Left cardiac atrium (tissue), 4 donors: Measurements from ENCODE around the gene AFMID. TPM values are rescaled to one million over a fixed set of nuclear protein-coding genes. Genes with fewer than 3 reads are reported as not detected.
A peak's percentile ranks its signal among the peaks of the same experiment; 100 is the strongest.

Experiments used
- ATAC-seq, 2 donors: fragments of 200-7000 bp; cut with Tn5 transposase; one replicate each; pipeline ENCODE4 v1.9.1; 2020; ENCODE audit warnings: mild to moderate bottlenecking in 2 of 2, moderate library complexity in 2 of 2
- DNase-seq: peaks from one replicate; pipeline ENCODE4 v3.0.0-alpha.2; 2020
- intact Hi-C, 2 donors: fragments of 100-400 bp; cut with DNase I; formaldehyde crosslinking; loops; one replicate each; pipeline versions ENCODE4 v1.14.1 to v1.15.1; 2022 to 2023
- total RNA-seq, 2 donors: library from RNA; stranded (reverse); fragmentation: NEBNext Ultra II Directional; extraction: Animal tissue kit (Norgen Biotek cat#: 25700); gene quantifications; one replicate each; pipeline ENCODE4 v1.2.1, GENCODE V29; 2021
- donor health status: DM: no; HTN: yes; CAD: no.
- donor health status: DM: no; HTN: yes; CAD: no; lungs with severe emphysema.
- donor health status: DM: yes; HTN: yes; CAD: no.
- donor health status: Dilated cardiomyopathy.

AFMID gene
- total RNA-seq, 2 donors from 2014 or later, result 20.8 to 30.9 TPM

DNA sequence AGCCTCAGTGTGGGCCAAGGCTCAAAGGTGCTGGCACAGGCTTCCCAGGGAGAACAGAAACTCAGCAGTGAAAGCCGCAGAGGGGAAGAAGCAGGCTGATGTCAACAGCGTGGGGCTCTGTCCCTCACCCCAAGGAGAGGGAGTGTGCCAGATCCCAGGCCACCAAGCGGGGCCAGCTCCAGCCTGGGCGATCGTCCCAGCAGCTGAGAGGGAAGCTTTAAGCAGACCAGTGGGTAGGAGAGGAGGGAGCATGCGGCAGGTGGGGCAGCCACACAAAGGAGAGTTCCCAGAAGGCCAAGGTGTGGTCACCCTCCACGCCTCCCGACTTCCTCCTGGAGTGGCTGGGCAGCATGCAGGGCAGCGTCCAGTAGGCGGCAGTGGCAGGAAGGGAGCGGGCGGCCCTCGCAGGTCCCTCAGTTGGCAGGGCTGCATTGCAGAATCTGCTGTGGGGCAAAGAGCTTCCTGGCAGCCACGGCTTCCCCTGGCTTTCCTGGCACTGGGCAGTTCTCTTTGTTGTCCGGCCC is 12.8 kb upstream of the AFMID start:
- DNase-seq (peak; percentile 83), ATAC-seq (peak; percentile 66 to 67)
- intact Hi-C loops, result no loop called here

DNA sequence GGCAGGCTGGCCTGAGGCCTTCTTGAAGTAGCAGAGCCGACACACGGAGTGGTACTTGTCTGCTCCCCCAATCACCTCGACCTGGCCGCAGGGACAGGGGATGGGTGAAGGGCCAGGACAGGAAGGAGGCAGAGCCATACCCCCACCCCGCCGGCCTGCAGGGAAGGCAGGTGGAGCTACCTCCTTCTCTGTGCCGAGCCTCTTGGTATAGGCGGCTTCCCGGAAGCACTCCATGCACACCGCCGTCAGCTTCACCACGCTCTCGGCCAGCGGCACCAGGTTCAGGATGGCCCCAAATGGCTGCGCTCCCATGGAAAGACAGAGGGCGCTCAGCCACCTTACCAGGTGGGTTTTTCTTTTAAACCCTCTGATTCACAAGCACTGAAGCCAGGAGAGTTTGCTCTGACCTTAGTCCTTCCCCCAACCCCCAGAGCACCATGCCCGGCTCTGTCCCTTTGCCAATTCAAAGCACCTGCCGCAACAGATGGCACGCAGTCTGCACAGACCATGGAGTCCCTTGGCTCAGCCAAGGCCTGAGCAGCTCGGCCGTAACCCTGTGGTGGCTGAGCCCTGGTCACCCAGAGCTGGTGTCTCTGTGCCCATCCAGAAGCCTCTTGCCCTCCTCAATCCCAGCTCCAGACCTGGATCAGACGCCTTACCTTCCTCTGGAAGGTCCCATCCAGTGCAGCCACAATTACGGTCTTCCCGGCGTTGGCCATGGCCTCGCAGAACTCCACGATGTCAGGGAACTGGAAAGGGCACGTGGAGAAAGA is 12.1 kb upstream of the AFMID start:
- DNase-seq (no peak), ATAC-seq (no peak)
- intact Hi-C loops, result loop anchor here (5.0 kb wide), 3 partner anchors 43 to 63 kb away; partner anchors contain the start of genes TMC6 (in 1 of the 2) and TMC8 (in 1 of the 2)

DNA sequence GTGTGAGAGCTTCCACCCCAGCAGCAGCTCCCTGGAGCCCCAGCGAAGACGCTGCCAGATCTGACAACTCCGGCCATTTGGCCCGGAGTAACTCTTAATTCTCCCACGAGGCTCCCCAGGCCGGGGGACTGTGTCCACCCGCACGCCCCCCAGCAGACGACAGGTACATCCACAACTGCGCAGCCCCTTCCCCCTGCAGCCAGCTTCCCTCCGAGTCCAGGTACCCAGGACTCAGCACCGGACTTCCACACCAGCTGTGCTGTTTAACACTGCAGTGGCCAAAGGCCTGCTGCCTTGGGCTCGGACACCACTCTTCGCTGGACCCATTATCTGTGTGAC is 11.6 kb upstream of the AFMID start:
- intact Hi-C loops, result loop anchor here (5.0 kb wide), 3 partner anchors 43 to 63 kb away; partner anchors contain the start of genes TMC6 (in 1 of the 2) and TMC8 (in 1 of the 2)
- DNase-seq (no peak), ATAC-seq (no peak)

DNA sequence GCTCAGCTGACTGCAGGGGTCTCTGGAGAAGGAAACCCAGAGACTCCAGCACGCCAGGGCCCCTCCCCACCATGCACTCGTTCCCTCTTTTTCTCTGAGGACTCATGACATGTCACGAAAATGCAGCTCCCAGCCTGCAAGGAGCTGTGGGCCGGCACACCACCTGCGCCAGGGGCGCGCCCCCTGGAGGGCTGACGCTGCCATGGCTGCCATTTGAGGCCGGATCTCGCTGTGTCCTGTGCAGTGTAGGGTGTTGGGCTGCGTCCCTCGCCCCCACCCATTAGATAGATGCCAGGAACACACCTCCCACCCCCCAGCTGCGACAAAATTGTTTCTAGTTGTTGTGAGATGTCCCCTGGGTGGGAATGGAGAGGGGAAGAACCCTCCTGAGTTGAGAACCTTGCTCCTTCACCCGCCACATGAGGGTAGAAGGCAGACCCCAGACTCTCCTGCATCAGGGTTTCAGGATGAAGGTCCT is 10.6 kb upstream of the AFMID start:
- peak; percentile 77 for DNase-seq
- ATAC-seq, result peak; percentile 42 to 43
- intact Hi-C loops, result loop anchor here (1.0 to 5.0 kb wide), 4 partner anchors 44 to 64 kb away; partner anchors contain the start of genes TMC6 (in 1 of the 2) and TMC8 (in 1 of the 2)

DNA sequence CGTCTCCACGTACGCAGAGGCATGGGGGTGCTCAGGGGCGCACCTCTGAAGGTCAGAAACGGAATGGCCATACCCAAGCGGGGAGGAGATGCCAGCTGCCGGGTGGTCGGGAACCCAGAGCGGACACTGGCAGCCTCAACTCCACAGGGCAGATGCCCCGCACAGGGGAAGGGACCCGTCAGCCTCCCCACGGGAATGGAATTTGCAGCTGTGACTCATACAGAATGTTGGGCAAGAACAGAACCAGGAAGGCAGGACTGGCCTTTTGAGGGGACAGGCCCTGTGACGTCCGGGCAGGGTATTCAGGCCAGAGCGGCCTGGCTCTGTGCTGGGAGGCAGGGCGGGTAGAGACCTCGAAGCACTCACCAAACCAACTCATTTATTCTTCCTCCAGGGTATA is 7.8 kb upstream of the AFMID start:
- intact Hi-C loops, result loop anchor here (5.0 kb wide), 3 partner anchors 47 to 67 kb away; partner anchors contain the start of genes TMC6 (in 1 of the 2) and TMC8 (in 1 of the 2)
- ATAC-seq, result no peak

DNA sequence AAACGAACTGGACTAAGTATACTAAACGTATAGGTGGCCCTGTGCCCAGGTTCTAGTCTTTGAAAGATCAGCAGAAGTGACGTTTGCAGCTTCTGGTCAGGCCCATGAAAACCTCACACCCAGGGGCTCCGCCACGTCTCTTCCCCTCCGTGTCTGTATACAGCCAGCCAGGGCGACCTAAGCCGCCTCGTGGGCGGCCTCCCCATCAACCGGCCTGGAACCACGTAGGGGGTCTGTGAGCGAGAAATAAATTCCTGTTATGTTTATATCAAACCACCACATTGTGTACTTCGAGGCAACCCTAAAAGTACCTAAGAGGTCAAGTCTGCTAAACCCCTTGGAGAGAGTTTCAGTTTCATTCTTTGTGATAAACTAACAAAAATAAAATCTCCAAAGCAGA is 7.1 kb upstream of the AFMID start:
- DNase-seq (no peak), ATAC-seq (no peak)
- intact Hi-C loops, result no loop called here

More for the DNA sequence above, 7.8 kb upstream of the AFMID start:
- no peak for DNase-seq

DNA sequence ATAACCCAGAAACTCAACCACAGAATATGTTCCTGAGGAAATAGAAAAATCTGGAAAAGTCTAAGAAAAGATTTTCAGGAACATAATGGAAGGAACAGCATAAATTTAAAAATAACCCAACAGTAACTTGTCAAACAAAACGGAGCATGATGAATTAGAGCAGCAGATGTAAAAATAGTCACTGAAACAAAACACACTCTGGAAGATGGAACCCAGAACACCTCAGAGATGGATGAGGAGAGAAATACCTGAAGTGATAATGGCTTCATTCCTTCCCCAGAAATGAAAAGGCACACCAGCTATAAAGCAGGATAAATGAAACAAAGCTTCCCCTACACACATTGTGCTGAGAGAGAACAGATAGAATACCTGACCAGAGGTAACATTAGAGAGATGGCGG is 6.7 kb upstream of the AFMID start:
- intact Hi-C loops, result no loop called here
- no peak for ATAC-seq
- DNase-seq, result no peak

DNA sequence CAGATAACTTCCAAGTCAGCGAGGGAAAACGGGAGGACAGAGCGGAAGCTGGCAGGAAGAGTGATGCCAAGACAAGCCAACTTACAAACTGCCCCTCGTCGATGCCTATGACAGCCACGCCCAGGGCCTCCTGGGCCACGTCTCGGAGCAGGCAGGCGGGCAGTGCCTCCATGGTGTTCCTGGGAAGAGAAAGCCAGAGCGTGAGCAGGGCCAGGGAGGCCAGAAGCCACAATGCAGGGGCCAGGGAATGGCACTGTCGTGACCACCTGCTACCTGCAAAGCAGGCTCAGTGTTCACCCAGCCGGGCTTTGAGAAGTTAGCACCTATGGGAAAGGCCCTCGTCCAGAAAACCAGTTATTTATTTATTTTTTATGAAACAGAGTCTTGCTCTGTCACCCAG is 4.7 kb upstream of the AFMID start:
- ATAC-seq (no peak), DNase-seq (no peak)
- intact Hi-C loops, result no loop called here

DNA sequence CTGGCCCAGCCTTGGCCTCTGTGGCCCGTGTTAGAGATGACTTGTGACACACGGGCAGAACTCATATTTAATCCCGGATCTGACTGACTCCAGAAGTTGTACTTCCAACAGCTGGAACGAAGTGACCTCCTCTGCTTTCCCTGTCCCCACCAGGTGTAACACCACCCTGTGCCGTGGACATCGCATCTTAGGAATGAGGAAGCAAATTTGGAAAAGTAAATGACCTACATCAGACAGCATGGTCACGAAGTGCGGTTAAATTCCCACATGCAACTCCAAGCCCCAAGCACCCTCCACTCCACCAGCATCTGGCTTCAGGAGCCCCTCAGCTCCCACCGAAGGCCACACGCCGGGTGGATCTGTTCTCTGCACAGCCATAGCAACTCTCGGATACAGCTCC is 3.2 kb upstream of the AFMID start:
- intact Hi-C loops, result no loop called here
- no peak for ATAC-seq
- no peak for DNase-seq

DNA sequence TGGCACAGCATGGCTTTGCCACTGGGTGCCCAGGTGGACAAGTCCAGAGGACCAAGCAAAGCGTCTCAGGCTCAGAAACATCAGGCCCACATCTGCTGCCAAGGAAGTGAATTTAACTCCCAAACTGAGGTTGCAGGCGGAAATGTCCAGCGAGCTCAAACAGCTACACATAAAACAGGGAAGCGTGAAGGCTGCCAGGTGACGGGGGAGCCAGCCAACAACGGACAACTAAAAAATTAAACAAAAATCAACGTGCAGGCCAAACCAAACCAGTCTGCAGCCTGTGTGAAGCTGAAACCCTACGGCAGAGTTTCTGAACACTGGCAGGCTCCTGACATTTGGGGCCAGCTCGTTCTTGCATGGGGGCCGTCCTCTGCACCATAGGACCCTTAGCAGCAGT is 2.8 kb upstream of the AFMID start:
- no peak for ATAC-seq
- intact Hi-C loops, result no loop called here
- DNase-seq, result no peak

DNA sequence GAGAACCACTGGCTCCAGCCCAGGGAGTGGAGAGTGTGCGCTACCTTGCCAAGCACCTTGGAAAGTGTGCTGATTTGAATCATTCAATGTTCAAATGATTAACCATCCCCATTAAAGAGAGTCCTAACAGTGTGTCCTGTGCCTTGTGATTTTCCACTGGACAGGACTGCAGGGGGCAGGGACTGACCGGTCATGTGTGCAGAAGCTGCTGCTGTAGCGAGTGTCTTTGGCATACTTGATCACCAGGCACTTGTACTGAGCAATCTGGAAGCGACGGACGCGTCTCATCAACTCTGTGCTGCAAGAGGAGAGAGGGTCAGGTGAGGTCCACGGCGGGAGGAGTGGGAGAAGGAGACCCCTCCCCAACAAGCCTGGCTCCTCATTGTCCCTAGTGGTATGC is 2.3 kb upstream of the AFMID start:
- DNase-seq, result no peak
- intact Hi-C loops, result no loop called here
- no peak for ATAC-seq

DNA sequence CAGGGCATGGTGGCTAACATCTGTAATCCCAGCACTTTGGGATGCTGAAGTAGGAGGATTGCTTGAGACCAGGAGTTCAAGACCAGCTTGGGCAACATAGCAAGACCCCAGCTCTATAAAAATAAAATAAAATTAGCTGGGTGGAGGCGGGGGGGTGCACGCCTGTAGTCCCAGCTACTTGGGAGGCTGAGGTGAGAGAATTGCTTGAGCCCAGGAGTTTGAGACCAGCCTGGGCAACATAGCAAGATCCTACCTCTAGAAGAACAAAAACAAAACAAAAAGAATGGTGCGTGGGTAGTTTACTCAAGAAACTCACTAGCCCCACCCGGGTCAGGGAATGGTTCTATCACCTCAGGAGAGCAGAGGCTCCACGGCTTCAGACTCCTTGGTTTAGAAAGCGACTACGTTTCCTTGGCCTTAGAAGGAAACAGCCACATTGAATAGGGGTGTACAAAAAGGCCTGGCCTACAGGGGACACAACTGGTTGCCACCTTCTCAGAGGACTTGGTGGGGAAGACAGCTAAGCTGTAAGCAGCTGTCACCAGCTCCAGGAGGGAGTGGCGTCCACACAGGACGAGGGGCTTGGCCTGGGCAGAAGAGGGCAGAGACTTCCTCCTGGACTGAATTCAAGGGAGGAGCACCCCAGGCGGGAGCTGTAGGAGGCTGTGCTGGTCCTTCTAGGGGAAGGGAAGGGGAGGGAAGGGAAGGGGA is 1.0 kb upstream of the AFMID start:
- ATAC-seq (peak; percentile 5 to 55), DNase-seq (peak; percentile 52)
- intact Hi-C loops, result no loop called here

DNA sequence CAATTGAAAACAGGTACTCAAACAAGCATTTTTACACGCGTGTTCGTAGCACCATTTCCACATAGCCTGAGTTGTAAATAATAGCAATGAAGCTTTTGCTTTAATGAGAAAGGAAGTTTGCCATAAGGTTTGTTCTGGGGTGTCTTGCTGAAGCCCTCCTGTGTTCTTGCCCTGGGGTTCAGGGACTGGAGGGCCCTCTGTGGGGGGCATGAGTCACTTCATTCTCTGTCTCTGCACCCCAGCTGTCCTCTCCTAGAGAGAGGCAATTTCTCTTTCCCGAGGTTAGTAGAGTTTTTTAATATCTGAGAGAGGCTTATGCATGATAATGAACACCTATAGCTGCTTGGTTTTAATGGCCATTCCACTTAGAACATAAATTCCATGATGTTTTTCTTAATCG is 9.6 kb downstream of the AFMID start:
- ATAC-seq (no peak), DNase-seq (no peak)
- intact Hi-C loops, result no loop called here

DNA sequence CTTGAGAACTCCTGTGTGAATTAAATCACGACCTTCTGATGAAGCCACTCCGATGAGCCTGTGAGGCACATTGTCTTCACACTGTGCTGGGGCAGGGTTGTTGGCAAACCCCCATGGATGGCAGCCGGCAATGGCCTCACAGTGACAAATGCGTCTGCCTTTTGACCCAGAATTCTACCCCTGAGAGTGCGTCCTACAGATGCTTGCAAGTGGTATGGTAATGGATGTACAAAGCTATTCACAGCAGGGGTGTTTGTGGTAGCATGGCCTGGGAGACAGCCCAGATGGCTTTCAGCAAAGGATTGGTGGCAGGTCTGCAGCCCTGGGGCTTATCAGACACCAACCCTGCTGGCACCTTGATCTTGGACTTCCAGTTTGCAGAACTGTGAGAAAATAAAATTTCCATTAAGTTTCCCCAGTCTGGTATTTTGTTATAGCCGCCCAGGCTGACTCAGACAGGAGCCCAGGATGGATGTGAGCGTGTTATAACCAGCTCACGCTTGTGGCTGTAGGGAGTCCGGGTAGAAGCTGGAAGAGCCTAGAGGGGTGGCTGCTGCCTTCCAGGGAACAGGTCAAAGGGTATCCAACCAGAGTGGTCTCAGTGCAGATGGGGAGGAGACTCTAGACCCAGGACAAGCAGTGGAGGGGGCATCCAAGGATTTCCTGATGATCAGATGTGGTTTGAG is 10.1 kb downstream of the AFMID start:
- DNase-seq (no peak), ATAC-seq (no peak)
- intact Hi-C loops, result no loop called here

DNA sequence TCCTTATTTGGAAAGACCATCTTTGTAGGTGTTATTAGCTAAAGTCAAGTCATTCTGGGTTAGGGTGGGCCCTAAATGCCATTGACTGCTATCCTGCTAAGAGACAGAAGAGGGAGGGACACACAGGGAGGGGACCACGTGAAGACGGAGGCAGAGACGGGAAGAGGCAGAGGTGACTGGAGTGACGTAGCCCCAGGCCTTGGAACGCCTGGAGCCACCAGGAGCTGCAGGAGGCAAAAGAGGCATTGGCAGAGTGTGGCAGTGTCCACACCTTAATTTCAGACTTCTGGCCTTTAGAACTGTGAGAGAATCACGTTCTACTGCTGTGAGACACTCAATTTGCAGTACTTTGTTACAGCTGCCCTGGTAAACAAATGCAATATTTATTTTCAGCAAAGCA is 13.3 kb downstream of the AFMID start:
- intact Hi-C loops, result no loop called here
- ATAC-seq (no peak), DNase-seq (no peak)

DNA sequence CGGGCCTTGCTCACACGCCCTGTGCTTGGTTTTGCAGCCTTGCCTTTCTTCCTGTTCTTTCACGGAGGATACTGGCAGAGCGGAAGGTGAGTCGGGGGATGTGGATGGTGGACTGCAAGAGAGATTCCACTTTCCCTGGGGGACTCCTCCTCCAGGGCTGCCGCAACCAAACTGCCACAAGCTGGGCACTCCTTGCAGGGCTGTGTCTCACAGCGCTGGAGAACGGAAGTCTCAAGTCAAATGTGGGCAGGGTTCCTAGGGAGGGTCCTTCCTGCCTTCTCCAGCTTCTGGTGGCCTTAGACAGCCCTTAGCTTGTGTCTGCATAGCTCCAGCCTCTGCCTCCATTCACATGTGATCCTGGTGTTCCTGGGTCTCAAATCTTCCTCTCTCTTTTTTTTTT is 15.5 kb downstream of the AFMID start:
- no peak for DNase-seq
- ATAC-seq, result peak in 1 of 2 donors; percentile 10
- intact Hi-C loops, result no loop called here

DNA sequence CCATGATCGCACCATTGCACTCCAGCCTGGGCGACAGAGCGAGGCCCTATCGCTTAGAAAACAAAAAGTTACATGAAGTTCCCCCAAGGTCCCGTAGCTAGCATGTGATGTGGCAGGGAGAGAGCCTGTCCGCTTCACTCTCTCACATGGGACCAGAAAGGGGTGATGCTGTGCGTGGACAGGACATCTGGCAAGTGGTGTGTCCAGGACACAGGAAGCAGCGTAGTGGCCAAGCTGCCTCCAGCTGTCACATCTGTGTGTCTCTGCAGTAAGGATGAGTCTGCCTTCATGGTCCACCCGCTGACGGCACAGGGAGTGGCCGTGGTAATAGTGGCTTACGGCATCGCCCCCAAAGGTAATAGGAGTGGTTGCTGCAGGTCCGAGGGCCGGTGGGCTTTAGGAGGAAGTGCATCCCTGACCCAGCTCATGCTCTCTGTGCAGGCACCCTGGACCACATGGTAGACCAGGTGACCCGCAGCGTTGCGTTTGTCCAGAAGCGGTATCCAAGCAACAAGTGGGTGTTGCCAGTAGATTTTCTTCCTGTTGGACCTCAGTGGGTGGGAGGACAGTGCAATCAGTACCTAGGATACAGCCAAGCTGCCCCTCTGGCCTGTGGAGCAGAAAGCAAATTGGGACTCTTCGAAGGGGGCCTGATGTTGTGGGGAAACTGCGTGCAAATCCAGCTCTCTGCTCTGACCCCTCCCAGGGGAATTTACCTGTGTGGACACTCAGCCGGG is 17.4 kb downstream of the AFMID start:
- intact Hi-C loops, result no loop called here
- no peak for ATAC-seq
- no peak for DNase-seq

DNA sequence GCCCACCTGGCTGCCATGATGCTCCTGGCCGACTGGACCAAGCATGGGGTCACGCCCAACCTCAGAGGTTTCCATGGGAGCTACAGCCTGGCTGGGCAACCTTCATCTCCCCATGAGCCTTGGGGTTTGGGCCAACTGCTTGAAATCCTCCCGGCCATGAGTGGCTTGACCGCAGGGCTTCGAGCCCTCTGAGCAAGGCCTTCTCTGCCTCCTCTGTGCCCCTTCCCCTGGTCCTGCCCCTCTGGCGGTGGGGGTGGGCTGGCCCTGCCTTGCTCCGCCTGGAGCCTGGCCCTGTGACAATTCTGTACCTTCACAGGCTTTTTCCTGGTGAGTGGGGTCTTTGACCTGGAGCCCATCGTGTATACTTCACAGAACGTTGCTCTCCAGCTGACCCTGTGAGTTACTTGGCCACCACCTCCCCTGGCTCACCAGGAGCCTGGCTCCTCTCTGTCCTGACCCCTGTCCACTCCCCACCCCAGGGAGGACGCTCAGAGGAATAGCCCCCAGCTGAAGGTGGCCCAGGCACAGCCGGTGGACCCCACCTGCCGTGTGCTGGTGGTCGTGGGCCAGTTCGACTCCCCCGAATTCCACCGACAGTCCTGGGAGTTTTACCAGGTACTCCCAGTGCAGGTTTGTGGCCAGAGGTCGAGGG is 18.1 kb downstream of the AFMID start:
- intact Hi-C loops, result no loop called here
- DNase-seq (no peak), ATAC-seq (no peak)
